ENCODE results near the gene SEMA5A.

SEMA5A gene

DNA sequence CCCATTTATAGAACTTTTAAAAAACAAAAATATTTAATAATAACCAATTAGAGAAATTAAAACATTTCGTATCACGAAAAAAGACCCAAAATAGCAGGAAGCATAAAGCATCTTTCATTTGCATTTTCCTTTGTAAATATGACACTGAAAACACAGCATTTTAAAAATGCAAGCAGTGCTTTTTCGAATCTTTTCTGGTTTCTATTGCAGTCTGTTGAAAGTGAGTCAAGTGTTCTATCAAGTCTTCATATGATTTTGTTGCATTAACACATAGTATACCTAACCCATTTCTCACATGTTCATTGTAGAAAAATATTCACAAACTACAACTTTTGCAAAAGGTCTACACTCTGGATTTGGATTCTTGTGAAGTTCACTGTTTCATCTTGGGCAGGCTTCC, 198.8 kb downstream of the SEMA5A start:
- Histone ChIP-seq H3K27ac (ENCODE audit: low read length) (no peak overlapping the region), H3K9ac (ENCODE audit: low read depth, low read length) (no peak overlapping the region), H3K4me3 (ENCODE audit: low read length) (no peak overlapping the region), H3K4me1 (ENCODE audit: insufficient read depth, low read length) (no peaks in the 10 kb centered on the region), H3K9me3 (ENCODE audit: insufficient read depth, low read depth, low read length) (no peaks in the 10 kb centered on the region), H3K27me3 (ENCODE audit: insufficient read depth, low read length) (no peaks in the 10 kb centered on the region), H3K36me3 (ENCODE audit: insufficient read depth, low read depth, low read length) (no peaks in the 10 kb centered on the region)

DNA sequence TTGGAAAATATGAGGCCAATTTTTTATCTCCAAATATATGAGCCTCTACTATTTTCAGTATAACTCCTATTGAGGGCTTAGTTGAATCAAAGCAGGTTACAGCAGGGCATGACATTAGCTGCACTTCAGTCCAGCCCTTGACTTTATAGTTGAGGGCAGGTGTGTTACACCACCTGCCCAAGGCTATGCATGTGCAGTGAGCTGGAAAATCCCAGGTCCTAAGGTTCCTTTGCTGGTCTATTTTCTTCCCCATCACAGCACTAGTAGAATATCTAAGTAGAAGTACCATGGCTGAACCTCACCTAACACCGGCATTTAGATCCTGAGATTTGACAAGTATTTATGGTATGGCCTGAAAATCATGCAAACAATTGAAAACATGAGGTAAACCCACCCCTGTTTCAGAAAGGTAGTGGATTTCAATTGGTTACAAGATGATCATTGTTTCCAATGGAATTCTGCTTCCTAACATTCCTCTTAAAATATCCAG, 201.1 kb downstream of the SEMA5A start:
- H3K4me1 ChIP-seq (ENCODE audit: insufficient read depth, low read length): no peaks in the 10 kb centered on the region
- H3K9me3 ChIP-seq (ENCODE audit: insufficient read depth, low read depth, low read length): no peaks in the 10 kb centered on the region
- H3K9ac ChIP-seq (ENCODE audit: low read depth, low read length): no peak overlapping the region
- H3K4me3 ChIP-seq (ENCODE audit: low read length): no peak overlapping the region
- H3K27ac ChIP-seq (ENCODE audit: low read length): no peak overlapping the region
- H3K36me3 ChIP-seq (ENCODE audit: insufficient read depth, low read depth, low read length): no peaks in the 10 kb centered on the region
- H3K27me3 ChIP-seq (ENCODE audit: insufficient read depth, low read length): no peaks in the 10 kb centered on the region

DNA sequence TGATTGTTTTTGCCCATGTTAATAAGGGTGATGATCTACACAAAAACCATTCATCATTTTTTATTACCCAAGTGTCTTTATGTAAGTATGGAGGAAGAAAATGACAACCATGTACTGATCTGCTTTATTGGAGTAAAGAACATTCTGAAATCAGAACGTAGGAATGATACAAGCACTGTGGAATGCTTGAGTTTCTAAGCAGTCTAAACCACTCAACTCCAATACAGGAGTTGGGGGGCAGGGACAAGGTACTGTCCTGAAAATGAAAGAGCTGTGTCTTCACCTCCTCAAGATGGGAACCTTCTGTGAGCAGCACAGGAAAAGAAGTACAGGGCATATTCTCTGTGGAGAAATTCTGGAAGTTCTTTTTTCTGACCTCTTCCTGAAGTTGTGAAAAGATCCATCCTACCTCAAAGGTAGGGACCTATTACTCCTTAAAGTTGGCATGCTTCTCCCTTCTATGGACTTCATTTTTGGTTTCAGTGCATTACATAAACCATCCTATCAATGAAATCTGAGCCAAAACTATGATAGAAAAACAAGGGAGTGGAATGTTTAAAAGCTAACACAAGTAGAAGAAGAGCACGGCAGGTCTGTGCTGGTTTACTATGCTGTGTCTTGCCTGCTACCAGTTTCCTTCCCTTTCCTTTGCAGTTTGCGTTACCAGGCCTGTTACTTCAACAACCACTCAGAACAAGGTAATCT, 202.6 kb downstream of the SEMA5A start:
- H3K27ac ChIP-seq (ENCODE audit: low read length): no peak overlapping the region
- no peak overlapping the region for H3K9ac ChIP-seq (ENCODE audit: low read depth, low read length)
- H3K4me1 ChIP-seq (ENCODE audit: insufficient read depth, low read length): no peaks in the 10 kb centered on the region
- no peaks in the 10 kb centered on the region for H3K27me3 ChIP-seq (ENCODE audit: insufficient read depth, low read length)
- no peak overlapping the region for H3K4me3 ChIP-seq (ENCODE audit: low read length)
- H3K9me3 ChIP-seq (ENCODE audit: insufficient read depth, low read depth, low read length): no peaks in the 10 kb centered on the region
- no peaks in the 10 kb centered on the region for H3K36me3 ChIP-seq (ENCODE audit: insufficient read depth, low read depth, low read length)

DNA sequence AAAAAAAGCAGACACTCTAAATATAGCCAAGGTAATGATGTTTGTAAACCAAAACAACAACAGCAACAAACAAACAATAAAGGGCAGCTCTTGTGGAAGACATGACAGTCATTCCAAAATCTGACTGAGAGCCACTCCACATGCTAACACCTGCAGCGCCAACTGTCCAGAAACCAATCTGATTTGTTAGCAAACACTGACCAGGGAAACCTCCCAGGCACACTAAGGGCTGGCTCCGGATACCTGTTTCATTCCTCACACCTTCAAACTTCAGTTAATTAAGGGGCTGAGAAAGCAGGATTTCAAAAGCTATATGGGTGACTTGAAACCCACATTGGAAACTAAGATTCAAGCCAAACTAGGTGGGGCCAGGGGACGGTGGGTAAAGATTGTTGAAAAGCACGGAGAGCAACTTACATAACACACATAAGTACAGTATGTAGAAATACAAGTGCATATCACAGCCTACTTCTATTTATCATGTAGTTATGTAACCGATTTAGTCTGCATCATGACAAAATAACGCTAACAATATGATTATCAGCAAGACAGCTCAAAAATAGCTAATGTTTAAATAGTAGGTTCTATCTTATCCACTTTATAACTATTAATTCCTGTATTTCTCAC, 203.6 kb downstream of the SEMA5A start:
- no peaks in the 10 kb centered on the region for H3K4me1 ChIP-seq (ENCODE audit: insufficient read depth, low read length)
- H3K27me3 ChIP-seq (ENCODE audit: insufficient read depth, low read length): no peaks in the 10 kb centered on the region
- H3K36me3 ChIP-seq (ENCODE audit: insufficient read depth, low read depth, low read length): no peaks in the 10 kb centered on the region
- H3K27ac ChIP-seq (ENCODE audit: low read length): no peak overlapping the region
- no peak overlapping the region for H3K4me3 ChIP-seq (ENCODE audit: low read length)
- H3K9ac ChIP-seq (ENCODE audit: low read depth, low read length): no peak overlapping the region
- no peaks in the 10 kb centered on the region for H3K9me3 ChIP-seq (ENCODE audit: insufficient read depth, low read depth, low read length)

DNA sequence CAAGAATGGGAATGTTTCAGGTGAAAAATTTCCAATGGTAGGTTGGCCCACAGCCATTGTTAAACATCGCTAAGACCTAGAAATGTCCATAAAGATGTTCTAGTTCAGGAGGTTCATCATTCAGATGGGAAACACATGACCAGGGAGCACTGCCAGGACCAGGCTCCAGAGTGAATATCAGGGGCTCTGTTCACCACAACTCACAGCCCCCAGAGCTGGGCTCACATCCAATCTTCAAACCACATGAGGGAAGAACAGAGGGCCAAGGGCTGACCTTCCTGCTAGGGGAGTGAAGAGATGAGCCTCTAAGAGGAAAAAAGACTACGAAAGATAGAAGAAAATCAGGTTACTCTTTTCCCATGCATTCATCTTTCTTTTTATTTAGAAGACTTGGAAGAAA, 205.8 kb downstream of the SEMA5A start:
- Histone ChIP-seq H3K36me3 (ENCODE audit: insufficient read depth, low read depth, low read length) (no peaks in the 10 kb centered on the region), H3K27me3 (ENCODE audit: insufficient read depth, low read length) (no peaks in the 10 kb centered on the region), H3K9me3 (ENCODE audit: insufficient read depth, low read depth, low read length) (no peaks in the 10 kb centered on the region), H3K4me3 (ENCODE audit: low read length) (no peak overlapping the region), H3K27ac (ENCODE audit: low read length) (no peak overlapping the region), H3K9ac (ENCODE audit: low read depth, low read length) (no peak overlapping the region), H3K4me1 (ENCODE audit: insufficient read depth, low read length) (no peaks in the 10 kb centered on the region)

DNA sequence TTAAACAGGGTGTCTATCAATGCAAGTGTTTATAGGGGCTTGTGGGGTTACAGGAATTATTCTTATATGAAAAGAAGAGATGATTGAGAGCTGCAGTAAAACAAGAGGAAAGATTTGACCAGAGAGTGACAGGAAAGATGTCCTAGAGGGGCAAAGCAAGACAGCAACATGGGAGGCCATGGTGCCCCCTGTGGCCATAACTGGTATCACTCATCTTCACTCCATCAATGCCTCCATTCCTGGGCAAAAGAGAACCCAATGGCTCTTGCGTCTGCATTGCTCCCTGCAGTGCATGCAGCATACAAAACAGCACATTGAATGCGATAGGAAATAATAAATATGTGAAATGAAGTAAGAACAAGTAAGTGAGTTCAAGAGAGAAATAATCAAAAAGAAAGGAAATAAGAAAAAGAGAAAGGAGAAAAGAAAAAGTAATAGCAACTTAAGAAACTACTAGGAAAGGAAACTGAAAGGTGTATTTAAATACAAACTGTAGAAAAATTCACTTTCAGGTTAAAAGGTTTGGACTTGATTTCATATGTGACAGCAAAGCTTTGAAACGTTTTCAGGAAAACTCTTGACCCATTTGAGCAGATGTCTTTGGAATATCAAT, 206.6 kb downstream of the SEMA5A start:
- no peaks in the 10 kb centered on the region for H3K36me3 ChIP-seq (ENCODE audit: insufficient read depth, low read depth, low read length)
- H3K9me3 ChIP-seq (ENCODE audit: insufficient read depth, low read depth, low read length): no peaks in the 10 kb centered on the region
- H3K27ac ChIP-seq (ENCODE audit: low read length): no peak overlapping the region
- no peak overlapping the region for H3K9ac ChIP-seq (ENCODE audit: low read depth, low read length)
- no peak overlapping the region for H3K4me3 ChIP-seq (ENCODE audit: low read length)
- no peaks in the 10 kb centered on the region for H3K27me3 ChIP-seq (ENCODE audit: insufficient read depth, low read length)
- no peaks in the 10 kb centered on the region for H3K4me1 ChIP-seq (ENCODE audit: insufficient read depth, low read length)

DNA sequence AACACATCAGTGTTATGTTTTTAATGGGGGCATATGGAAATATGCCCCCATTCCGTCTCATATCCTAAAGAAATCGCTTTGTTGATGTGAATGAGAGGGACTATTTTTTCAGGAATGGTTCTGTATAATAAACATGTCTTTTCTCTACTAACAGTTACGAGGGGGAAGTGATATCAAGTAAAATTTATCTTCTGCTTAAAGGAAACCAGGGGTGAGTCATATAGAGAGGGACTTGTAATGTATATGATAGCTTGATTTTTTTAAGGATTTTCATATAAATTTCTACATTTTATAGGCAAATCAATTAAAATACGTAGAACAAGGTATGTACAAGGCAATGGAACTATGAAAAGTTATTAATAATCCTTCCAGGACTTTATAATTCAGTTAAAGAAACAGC, 207.1 kb downstream of the SEMA5A start:
- Histone ChIP-seq H3K9ac (ENCODE audit: low read depth, low read length) (no peak overlapping the region), H3K9me3 (ENCODE audit: insufficient read depth, low read depth, low read length) (no peaks in the 10 kb centered on the region), H3K27ac (ENCODE audit: low read length) (no peak overlapping the region), H3K4me1 (ENCODE audit: insufficient read depth, low read length) (no peaks in the 10 kb centered on the region), H3K36me3 (ENCODE audit: insufficient read depth, low read depth, low read length) (no peaks in the 10 kb centered on the region), H3K27me3 (ENCODE audit: insufficient read depth, low read length) (no peaks in the 10 kb centered on the region), H3K4me3 (ENCODE audit: low read length) (no peak overlapping the region)

DNA sequence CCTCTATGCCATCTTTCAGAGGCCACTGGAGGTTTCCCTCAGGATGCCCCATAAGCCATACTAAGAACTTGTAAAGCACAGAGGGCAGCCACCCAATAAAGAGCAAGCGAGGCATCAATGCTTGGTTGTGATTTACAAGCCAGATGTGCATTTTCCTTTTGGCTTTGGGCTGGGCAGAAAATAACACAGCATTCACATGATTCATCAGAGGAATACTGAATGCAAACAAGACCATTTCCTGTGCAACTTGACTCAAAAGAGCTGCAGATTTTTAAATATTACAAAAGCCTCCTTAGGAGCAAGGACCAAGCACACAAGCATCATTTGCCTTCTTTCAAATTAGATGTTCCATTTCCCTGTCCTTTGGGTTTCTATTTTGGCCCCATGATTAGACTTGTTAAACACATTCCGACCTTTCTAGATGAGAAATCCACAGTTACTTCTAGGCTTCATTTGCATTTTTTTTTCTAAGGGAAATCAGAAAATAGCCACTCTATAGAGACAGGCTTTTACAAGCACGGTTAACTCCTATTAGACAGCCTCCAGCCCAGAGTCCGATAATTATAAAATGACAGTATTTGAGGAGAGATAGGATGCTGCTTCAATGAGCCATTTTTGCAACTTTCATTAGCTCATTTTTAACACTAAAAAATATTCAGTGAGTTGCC, 207.8 kb downstream of the SEMA5A start:
- Histone ChIP-seq H3K27me3 (ENCODE audit: insufficient read depth, low read length) (no peaks in the 10 kb centered on the region), H3K9ac (ENCODE audit: low read depth, low read length) (no peak overlapping the region), H3K36me3 (ENCODE audit: insufficient read depth, low read depth, low read length) (no peaks in the 10 kb centered on the region), H3K9me3 (ENCODE audit: insufficient read depth, low read depth, low read length) (no peaks in the 10 kb centered on the region), H3K4me1 (ENCODE audit: insufficient read depth, low read length) (no peaks in the 10 kb centered on the region), H3K27ac (ENCODE audit: low read length) (no peak overlapping the region), H3K4me3 (ENCODE audit: low read length) (no peak overlapping the region)

DNA sequence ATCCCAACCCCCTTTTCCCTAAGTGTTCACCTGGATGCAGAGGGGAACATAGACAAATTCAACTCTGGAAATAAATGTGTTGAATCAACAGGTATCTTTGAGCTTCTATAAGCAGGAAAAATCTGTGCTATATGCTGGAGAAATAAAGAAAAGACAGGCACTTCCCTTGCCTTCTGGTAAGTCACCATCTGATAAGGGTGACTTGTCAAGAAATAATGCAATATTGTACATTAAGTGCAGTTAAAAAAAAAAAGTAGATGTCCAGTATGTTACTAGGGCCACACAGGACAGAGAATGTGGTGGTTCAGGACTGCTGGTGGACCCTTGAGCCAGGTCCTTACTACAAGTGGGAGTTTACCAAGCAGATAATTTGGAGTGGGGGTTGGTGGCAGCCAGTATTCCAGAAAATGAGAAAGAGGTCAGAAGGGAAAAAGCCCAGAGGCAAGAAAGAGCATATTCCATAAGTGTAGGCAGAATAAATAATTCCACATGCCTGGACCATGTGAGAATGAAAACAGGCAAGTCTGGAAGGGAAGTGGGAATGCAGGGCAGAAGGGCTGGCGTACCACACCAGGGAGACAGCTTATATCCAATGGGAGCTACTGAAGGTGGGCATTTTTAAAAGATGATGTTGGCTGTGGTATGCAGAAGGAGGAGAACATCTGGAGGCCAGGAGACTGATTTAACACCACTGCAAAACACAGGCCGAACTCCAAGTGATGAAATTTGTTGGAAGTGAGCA, 209.9 kb downstream of the SEMA5A start:
- Histone ChIP-seq H3K36me3 (ENCODE audit: insufficient read depth, low read depth, low read length) (no peaks in the 10 kb centered on the region), H3K4me1 (ENCODE audit: insufficient read depth, low read length) (no peaks in the 10 kb centered on the region), H3K9me3 (ENCODE audit: insufficient read depth, low read depth, low read length) (no peaks in the 10 kb centered on the region), H3K9ac (ENCODE audit: low read depth, low read length) (no peak overlapping the region), H3K4me3 (ENCODE audit: low read length) (no peak overlapping the region), H3K27ac (ENCODE audit: low read length) (no peak overlapping the region), H3K27me3 (ENCODE audit: insufficient read depth, low read length) (no peaks in the 10 kb centered on the region)

DNA sequence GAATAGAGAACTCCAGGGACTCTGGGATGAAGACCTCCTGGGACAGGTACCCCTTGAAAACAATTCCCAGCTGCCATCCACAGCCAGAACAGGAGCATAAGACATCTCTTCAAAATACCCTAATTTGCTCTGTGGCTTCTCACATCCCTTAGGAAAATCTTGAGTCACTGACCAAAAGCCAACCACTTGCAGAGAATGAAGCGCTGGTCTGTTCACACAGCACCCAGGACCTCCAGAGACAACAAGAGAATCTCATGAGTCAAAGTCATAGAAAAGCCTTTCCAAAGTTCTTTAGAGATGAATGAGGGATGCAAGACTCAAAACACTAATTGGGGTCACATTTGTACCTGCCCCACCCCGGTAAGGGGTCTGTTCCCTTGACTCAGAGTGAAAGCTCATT, 210.6 kb downstream of the SEMA5A start:
- Histone ChIP-seq H3K4me1 (ENCODE audit: insufficient read depth, low read length) (no peaks in the 10 kb centered on the region), H3K4me3 (ENCODE audit: low read length) (no peak overlapping the region), H3K36me3 (ENCODE audit: insufficient read depth, low read depth, low read length) (no peaks in the 10 kb centered on the region), H3K9me3 (ENCODE audit: insufficient read depth, low read depth, low read length) (no peaks in the 10 kb centered on the region), H3K27ac (ENCODE audit: low read length) (no peak overlapping the region), H3K9ac (ENCODE audit: low read depth, low read length) (no peak overlapping the region), H3K27me3 (ENCODE audit: insufficient read depth, low read length) (no peaks in the 10 kb centered on the region)

DNA sequence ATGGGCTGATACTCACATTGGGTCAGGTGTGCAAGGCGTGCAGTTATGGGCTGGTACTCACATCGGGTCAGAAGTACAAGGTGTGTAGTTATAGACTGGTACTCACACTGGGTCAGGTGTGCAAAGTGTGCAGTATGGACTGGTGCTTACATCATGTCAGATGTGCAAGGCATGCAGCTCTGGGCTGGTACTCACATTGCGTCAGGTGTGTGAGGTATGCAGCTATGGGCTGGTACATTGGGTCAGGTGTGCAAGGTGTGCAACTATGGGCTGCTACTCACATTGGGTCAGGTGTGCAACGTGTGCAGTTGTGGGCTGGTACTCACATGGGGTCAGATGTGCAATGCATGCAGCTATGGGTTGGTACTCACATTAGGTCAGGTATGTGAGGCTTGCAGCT, 213.8 kb downstream of the SEMA5A start:
- no peaks in the 10 kb centered on the region for H3K9me3 ChIP-seq (ENCODE audit: insufficient read depth, low read depth, low read length)
- no peak overlapping the region for H3K9ac ChIP-seq (ENCODE audit: low read depth, low read length)
- no peaks in the 10 kb centered on the region for H3K36me3 ChIP-seq (ENCODE audit: insufficient read depth, low read depth, low read length)
- no peak overlapping the region for H3K4me3 ChIP-seq (ENCODE audit: low read length)
- H3K4me1 ChIP-seq (ENCODE audit: insufficient read depth, low read length): no peaks in the 10 kb centered on the region
- H3K27me3 ChIP-seq (ENCODE audit: insufficient read depth, low read length): no peaks in the 10 kb centered on the region
- H3K27ac ChIP-seq (ENCODE audit: low read length): no peak overlapping the region
